Breast epithelium (tissue), 4 donors: Measurements from ENCODE around the gene MSL2. TPM values are rescaled to one million over a fixed set of nuclear protein-coding genes. Genes with fewer than 3 reads are reported as not detected.
"Not testable (repeated sequence)": the region's sequence is repeated elsewhere in the genome, so short reads cannot be mapped to it uniquely, and the experiment has no call there.

Experiments
- DNase-seq, 2 donors: peaks; one replicate each; pipeline ENCODE4 v3.0.0-alpha.2; 2019; ENCODE audit warnings: low spot score in 2 of 2
- H3K27ac ChIP-seq, 2 donors: fragments of 200-600 bp; sonication (generic) in 1 of 2; one replicate each; pipeline ENCODE4 v1.5.1; 2016 to 2019; ENCODE audit warnings: mild to moderate bottlenecking in 1 of 2
- H3K27me3 ChIP-seq, 2 donors: fragments of 200-600 bp; sonication (generic) in 1 of 2; one replicate each; pipeline versions ENCODE4 v1.5.1 to v1.6.0; 2017 to 2019; ENCODE audit warnings: control low read depth in 1 of 2, mild to moderate bottlenecking in 1 of 2
- H3K36me3 ChIP-seq: fragments of 200-600 bp; one replicate; pipeline ENCODE4 v1.5.1; 2019
- H3K4me1 ChIP-seq, 2 donors: fragments of 200-600 bp; sonication (generic); one replicate each; pipeline ENCODE4 v1.5.1; 2016 to 2019; ENCODE audit warnings: control low read depth in 1 of 2
- H3K4me3 ChIP-seq, 3 donors: fragments of 200-600 bp; sonication (generic); 1 replicate in 2 of 3; 2 replicates in 1 of 3; pipeline ENCODE4 v1.5.1; 2016 to 2019; ENCODE audit warnings: mild to moderate bottlenecking in 3 of 3, moderate library complexity in 2 of 3
- H3K9me3 ChIP-seq, 2 donors: fragments of 200-600 bp; sonication (generic) in 1 of 2; one replicate each; pipeline ENCODE4 v1.5.1; 2016 to 2019; ENCODE audit warnings: control low read depth in 1 of 2
- CTCF ChIP-seq, 3 donors: fragments of 450-650 bp; IDR thresholded peaks; one replicate each; pipeline ENCODE4 v1.5.1; 2016 to 2017; ENCODE audit warnings: antibody characterized with exemption in 3 of 3, mild to moderate bottlenecking in 3 of 3, moderate library complexity in 3 of 3
- POLR2A ChIP-seq: fragments of 450-650 bp; IDR thresholded peaks from one replicate; pipeline ENCODE4 v1.6.1; 2016; ENCODE audit warnings: antibody characterized with exemption, mild to moderate bottlenecking, moderate library complexity
- POLR2AphosphoS5 ChIP-seq, 3 donors: sonication (generic); formaldehyde crosslinking; IDR thresholded peaks; one replicate each; pipeline ENCODE4 v1.6.1; 2017; ENCODE audit warnings: antibody characterized with exemption in 3 of 3
- intact Hi-C: fragments of 100-400 bp; cut with DNase I; formaldehyde crosslinking; loops from one replicate; pipeline ENCODE4 v1.15.1; 2023; ENCODE audit warnings: low total_unique reads
- total RNA-seq, 3 donors: library from RNA; depleted of rRNA; stranded (reverse); fragments of >200 nt; gene quantifications; one replicate each; pipeline ENCODE4 v1.1.0, GENCODE V29; 2016

The MSL2 gene
- total RNA-seq, 3 donors from 2014 or later, result 25.8 to 46.5 (median 27.5) TPM

GRCh38 chr3:136236109-136236508 lies 40.0 kb upstream of the MSL2 start:
- no peaks in the 10 kb centered on the region for H3K9me3 ChIP-seq
- H3K36me3 ChIP-seq, result no peaks in the 10 kb centered on the region
- TF ChIP-seq POLR2A, result no peak
- no peak for TF ChIP-seq CTCF (IDR thresholded peaks at IDR 0.05)
- no peak for TF ChIP-seq POLR2AphosphoS5 (IDR thresholded peaks at IDR 0.05)
- intact Hi-C loops, result no loop called here
- no peak for DNase-seq
- no peak overlapping the region for H3K27ac ChIP-seq
- no peaks in the 10 kb centered on the region for H3K27me3 ChIP-seq
- H3K4me1 ChIP-seq, result no peaks in the 10 kb centered on the region
- no peak overlapping the region for H3K4me3 ChIP-seq

GRCh38 chr3:136235545-136235944 lies 39.4 kb upstream of the MSL2 start:
- no peaks in the 10 kb centered on the region for H3K9me3 ChIP-seq
- no peak overlapping the region for H3K4me3 ChIP-seq
- no peaks in the 10 kb centered on the region for H3K27me3 ChIP-seq
- H3K27ac ChIP-seq, result no peak overlapping the region
- no peaks in the 10 kb centered on the region for H3K4me1 ChIP-seq
- no peak for TF ChIP-seq CTCF (IDR thresholded peaks at IDR 0.05)
- intact Hi-C loops, result no loop called here
- DNase-seq, result no peak
- H3K36me3 ChIP-seq, result no peaks in the 10 kb centered on the region

- H3K27me3 ChIP-seq, result no peaks in the 10 kb centered on the region
- no peak for DNase-seq
- intact Hi-C loops, result no loop called here
- no peaks in the 10 kb centered on the region for H3K9me3 ChIP-seq
- no peak overlapping the region for H3K4me3 ChIP-seq
- H3K36me3 ChIP-seq, result no peaks in the 10 kb centered on the region
- no peaks in the 10 kb centered on the region for H3K4me1 ChIP-seq
- TF ChIP-seq POLR2AphosphoS5 (IDR thresholded peaks at IDR 0.05) (no peak), POLR2A (no peak), CTCF (IDR thresholded peaks at IDR 0.05) (no peak)
- H3K27ac ChIP-seq, result no peak overlapping the region
These were observed 36.3 kb upstream of the MSL2 start for GRCh38 chr3:136232413-136232812.

- intact Hi-C loops, H3K27ac ChIP-seq, H3K4me3 ChIP-seq, DNase-seq, H3K27me3 ChIP-seq, H3K36me3 ChIP-seq, H3K9me3 ChIP-seq, H3K4me1 ChIP-seq: not testable (repeated sequence)
These were observed 26.6 kb upstream of the MSL2 start for GRCh38 chr3:136222746-136223145.

- DNase-seq, result no peak
- TF ChIP-seq POLR2AphosphoS5 (IDR thresholded peaks at IDR 0.05) (no peak), POLR2A (no peak), CTCF (IDR thresholded peaks at IDR 0.05) (no peak)
- intact Hi-C loops, result no loop called here
- no peaks in the 10 kb centered on the region for H3K27me3 ChIP-seq
- no peaks in the 10 kb centered on the region for H3K9me3 ChIP-seq
- H3K27ac ChIP-seq, result no peak overlapping the region
- no peaks in the 10 kb centered on the region for H3K36me3 ChIP-seq
- no peak overlapping the region for H3K4me3 ChIP-seq
- no peaks in the 10 kb centered on the region for H3K4me1 ChIP-seq
These were observed 15.4 kb upstream of the MSL2 start for GRCh38 chr3:136211547-136211946.

GRCh38 chr3:136209921-136210320 lies 13.8 kb upstream of the MSL2 start:
- Histone ChIP-seq H3K36me3 (no peaks in the 10 kb centered on the region), H3K27ac (no peak overlapping the region), H3K4me3 (no peak overlapping the region), H3K4me1 (no peaks in the 10 kb centered on the region), H3K27me3 (no peaks in the 10 kb centered on the region), H3K9me3 (no peaks in the 10 kb centered on the region)
- intact Hi-C loops, result no loop called here
- no peak for DNase-seq
- TF ChIP-seq CTCF (IDR thresholded peaks at IDR 0.05), result no peak
- no peak for TF ChIP-seq POLR2AphosphoS5 (IDR thresholded peaks at IDR 0.05)
- TF ChIP-seq POLR2A, result no peak
